Measurements from ENCODE around the gene PDE4B.

Gene PDE4B

GRCh38 chr1:66422804-66423203 lies 630.1 kb downstream of the PDE4B start:
- no peak for DNase-seq (ENCODE audit: low spot score)
